GM19463 (cell line): ENCODE results near the gene SAMD7.

Experiments used
- ATAC-seq: cut with Tn5 transposase; IDR thresholded peaks from one replicate; pipeline ENCODE4 v1.9.1; 2021; ENCODE audit warnings: mild to moderate bottlenecking, moderate library complexity; ENCODE audit not compliant: unreplicated experiment

The SAMD7 gene, protein sequence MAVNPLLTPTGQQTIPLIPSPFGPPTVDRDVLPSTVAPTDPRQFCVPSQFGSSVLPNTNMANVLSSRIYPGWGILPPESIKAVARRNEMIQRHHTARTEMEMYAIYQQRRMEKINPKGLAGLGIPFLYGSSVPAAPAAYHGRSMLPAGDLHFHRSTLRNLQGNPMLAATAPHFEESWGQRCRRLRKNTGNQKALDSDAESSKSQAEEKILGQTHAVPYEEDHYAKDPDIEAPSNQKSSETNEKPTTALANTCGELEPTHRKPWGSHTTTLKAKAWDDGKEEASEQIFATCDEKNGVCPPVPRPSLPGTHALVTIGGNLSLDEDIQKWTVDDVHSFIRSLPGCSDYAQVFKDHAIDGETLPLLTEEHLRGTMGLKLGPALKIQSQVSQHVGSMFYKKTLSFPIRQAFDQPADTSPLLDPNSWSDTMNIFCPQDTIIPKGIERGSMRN

DNA sequence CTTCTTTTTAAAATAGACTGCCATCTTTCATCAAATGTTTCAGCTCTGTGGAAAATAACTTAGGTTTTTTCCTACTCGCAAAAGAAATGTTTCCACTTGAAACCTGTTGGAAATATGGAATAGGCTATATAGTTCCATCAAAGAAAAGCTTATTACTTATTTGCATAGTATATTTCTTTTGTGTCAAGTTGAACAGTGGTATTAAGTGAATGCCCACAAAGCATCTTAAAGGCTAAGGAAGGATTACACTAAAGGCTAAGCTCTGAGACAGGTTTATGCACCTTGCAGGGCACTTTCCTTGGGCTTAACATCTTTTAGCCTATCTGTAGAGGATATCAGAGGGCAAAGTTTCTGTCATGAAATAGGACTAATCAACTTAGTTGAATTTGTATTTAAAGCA lies at the start of gene SAMD7:
Gene SAMD7 (plus strand): TSS at position 301 of the 400 bp plus-strand sequence. CDS start 7,927 bp downstream, outside the sequence.
- ATAC-seq = no peak

DNA sequence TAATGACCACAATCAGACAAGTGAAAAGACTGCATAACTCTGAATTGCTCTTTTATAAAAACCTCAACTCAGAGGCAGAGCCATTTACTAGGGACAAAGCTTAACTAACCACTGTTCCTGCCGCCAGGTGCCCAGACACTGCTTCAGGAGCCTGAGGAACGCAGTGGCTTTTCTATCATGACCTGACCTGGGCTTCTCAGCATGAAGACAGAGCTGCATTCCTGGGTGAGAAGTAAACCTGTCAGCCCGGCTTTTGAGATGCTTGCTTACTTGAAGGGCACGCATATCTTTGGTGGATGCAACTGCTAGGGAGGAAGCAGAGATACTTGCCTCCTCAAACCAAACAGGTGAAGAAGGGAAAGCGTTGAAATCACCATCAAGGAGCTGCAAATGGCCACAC lies 49.5 kb upstream of the SAMD7 start:
- ATAC-seq = no peak

DNA sequence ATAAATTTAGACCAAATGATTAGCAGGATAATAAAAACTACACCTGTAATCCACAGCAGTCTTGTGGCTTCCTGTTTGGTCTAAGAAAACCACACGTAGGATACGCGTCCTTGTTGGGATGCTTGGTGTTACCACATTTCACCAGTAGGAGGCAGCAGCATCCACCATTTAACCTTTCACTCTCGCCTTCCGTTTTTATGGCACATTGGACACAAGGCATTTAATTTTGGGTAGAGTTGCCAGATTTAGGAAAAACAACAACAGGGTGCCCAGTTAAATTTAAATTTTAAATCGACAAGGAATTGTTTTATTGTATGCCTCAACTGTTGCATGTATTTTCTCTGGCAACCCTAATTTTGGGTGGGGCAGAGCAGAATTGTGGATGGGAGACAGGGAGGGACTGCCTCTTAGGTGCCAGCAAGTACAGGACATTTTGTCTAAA lies 47.9 kb upstream of the SAMD7 start:
- ATAC-seq = peak; percentile 66

DNA sequence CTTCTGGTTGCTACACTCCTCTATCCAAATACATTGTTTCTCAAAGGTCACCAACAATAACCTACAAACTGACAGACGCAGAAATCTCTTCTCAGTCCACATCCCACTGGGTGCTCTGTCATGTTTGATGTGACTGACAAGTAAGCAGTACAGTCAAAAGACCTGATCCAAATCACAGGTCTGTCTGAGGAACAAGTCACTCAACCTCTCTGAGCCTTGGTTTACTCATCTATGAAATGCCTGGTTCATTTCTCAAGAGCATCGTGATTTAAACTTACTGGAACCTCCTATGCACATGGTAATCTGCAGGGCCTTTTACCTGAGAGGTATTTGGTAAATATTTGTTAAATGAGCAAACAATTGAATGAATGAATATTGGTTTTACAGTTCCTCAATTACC lies 47.1 kb upstream of the SAMD7 start:
- no peak for ATAC-seq

DNA sequence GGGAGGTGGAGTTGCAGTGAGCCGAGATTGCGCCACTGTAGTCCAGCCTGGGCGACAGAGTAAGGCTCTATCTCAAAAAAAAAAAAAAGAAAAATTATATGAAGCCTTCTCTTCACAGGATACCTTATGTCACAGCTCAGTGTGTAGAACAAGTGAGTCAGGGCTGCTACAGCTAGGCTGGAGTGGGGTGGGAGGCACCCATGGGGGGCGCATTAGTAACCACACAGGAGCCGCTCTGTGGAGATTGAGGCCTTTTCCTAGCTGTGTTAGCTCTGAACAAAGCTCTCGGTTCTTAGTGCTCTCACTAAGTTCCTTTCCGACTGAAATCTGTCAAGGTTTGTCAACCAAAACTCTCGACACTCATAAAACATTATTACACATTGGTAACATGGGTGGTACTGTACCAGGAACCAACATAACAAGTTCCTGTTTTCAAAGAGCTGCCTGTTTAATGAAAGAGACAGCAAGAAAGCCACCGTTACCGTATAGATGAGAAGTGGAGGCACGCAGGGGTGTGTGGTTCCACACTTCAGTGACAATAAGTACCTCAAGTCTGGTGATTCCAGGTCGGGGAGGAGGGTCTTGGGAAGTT lies 46.1 kb upstream of the SAMD7 start:
- no peak for ATAC-seq

DNA sequence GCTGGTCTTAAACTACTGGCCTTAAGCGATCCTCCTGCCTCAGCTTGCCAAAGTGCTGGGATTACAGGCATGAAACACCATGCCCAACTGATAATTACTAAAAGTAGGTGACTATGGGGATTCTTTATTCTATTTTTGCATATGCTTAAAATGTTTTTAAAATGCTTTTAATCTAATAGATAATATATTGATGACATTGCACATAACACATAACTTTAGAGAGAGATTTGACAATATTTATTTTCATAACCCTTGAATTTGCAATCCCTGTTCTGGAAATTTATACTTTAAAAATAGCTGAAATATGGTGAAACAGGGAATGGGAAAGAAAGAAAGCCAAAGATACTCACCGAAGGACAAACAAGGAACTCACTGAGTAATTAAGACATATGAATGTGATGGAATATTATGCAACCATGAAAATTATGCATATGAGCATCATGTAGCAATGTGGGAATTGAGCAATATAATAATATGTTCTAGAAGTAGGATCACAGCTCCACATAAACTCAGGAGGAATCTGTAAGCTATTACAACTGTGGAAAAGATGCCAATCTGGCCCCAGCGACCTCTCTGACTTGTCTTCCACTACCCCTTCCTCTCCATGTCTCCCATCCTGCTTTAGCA lies 43.7 kb upstream of the SAMD7 start:
- ATAC-seq = no peak

DNA sequence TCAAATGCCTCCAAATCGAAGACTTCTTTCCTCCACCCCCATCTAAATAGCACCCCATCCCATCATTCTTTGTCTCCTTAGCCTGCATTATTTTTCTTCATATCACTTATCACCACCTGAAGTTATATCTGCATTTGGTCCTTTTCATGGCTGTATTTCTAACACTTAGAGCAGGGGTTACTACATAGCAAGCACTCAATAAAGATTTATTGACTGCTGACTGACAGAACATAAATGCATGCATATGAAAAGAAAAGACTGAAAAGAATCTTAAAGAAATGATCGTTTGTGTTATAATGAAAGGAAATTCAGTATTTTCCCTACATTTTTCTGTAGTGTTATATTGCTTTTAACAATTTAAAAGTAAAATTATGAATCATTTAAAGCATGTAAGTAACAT lies 43.0 kb upstream of the SAMD7 start:
- ATAC-seq = no peak

DNA sequence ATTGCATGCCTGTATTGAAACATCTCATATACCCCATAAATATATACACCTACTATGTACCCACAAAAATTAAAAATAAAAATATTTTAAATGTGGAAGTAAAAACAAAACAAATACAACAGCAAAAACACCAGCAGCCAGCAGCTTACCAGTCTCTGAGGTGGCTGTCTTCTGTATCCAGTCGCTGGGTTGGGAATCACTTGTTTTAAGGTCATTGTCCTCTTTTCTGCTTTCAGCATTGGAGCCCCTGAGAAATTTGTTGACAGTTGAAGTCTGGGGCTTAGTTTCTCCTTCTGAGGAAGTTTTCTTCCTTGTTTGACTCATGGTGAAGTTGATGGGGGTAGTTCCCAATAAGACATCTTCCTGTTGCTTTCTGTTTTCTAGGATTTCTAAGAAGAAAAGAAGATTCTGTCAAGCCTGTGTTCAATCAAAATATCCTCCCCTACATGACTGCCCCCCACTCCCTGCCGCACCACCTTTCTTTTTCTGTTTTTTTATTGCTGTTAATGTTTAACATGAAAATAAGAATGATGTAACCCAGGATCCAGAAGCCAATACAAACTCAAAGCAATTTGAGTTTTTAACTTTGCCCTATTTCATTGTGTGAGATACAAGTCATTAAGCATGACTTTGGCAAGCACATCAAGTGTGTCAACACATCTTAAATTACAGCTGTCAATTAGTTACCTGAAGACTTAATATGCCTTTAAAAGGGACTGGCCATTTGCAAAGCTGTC lies 41.7 kb upstream of the SAMD7 start, which contains the start of gene LRRC31:
Gene LRRC31 (minus strand): TSS at position 452 of the 737 bp plus-strand sequence. CDS start 128 bp downstream, at position 324.
- ATAC-seq = no peak

DNA sequence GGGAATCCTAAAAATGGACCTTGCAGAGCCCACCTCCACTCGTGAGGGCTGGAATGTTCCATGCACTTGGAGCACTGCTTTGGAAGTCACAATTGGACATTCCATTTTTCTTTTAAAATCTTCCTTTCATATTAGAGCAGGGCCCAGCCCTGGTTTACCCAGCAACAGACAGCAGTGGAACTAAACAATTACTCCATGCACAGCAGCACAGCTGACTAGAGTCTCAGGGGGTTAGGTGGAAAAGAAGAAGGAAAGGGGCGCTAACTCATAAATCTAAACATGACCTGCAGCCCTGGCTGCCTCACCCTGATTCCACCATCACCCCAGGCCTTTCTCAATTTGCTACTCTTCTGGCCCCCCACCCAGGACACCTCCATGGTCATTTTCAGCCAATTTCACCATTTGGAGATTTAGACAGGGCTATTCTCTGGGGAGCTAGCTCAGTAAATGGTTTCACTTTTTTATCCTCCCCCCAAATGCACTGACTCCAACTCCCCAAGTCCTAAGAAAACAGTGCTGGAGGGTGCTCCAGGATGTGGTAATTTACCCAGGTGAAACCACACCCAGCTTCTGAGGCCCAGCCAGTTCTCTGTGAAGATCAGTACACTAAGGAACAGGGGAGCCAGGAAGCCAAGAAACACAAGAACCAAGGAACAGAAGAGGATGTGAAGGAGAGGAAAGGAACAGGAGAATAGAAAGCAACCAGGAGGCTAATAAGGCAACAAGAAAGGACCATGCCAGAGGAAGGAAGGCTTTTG lies 40.1 kb upstream of the SAMD7 start:
- no peak for ATAC-seq

DNA sequence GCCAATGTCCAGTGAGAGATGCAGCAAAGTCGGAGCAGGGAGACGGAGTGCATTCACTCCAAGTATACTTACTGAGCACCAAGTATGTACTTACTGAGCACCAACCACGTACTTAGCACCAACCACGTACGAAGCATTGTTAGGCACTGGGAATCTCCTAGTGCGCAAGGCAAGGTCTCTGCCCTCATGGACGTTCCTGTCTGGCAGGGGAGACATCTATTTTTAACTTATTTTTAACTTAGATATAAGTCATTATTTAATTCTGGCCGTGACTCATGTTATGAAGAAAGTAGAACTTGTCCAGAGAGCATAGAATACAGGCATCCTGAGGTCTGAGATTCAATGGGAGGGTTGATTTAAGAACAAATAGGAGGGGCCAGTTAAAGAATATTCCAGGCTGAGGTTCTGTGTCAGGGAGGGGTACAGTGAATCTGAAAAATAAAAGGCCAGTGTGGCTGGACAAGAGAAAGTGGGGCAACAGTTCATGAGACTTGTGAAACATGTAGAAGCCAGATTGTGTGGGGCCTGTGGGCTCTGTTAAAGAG lies 32.3 kb upstream of the SAMD7 start:
- no peak for ATAC-seq

DNA sequence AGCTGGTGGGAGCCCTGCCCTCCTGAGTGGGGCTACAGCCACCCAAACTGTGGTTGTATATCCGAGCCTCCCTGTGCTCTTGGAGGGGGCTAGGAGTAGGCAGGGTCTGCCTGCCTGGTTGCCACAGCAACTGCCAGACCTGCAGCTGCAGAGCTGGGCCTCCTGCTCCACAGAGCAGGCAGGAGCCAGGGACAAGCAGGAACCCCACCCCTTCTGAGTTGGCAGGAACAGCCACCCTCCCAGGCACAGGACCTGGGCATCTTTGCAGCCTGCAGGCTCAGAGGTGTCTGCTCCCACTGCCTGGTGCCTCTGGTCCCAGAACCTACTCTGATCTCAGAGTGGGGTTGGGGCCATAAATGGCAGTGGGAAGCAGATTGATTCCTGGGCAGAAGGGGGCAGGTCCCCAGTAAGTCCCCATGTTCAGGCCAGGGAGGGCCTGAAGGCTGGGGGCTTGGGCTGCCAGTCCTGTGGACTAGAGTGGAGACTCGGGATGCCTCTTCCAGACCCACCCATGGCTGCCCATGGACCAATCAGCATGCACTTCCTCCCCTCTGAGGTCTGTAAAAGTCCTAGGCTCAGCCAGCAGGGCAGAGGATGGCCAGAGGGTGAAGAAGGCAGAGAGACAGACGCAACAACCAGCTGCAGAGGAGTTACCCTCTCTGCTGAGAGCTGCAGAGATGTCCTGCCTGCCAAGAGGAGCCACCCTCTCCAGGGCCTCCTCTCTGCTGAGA lies 31.4 kb upstream of the SAMD7 start:
- ATAC-seq = no peak

DNA sequence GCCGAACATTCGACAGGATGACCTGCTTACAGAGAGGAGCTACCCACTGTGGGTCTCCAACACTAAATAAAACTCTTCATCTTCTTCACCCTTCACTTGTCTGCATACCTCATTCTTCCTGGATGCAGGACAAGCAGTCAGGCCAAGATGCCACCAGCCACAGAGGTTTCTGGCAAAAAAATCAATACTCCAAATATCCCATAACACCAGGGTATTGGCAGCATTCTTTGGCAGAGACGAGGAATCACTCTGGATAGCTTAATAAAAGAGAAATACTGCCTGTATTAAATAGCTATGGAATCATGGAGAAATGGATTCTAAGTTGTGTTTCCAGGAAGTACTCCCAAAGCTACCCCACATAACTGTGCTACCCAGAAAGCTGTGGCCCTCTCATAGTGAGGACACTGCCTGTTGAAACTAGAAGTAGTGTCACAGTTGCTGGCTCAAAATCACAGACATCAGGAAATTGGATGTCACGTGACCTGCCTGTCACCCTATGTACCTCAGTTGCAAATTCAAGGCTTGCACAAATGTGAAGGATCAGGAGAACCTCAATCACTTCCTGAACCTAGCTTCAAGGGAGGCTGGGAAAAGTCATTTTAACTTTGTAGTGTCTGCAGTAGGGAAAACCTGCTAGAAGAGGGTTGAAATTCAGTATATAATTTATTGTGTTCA lies 30.7 kb upstream of the SAMD7 start:
- no peak for ATAC-seq

DNA sequence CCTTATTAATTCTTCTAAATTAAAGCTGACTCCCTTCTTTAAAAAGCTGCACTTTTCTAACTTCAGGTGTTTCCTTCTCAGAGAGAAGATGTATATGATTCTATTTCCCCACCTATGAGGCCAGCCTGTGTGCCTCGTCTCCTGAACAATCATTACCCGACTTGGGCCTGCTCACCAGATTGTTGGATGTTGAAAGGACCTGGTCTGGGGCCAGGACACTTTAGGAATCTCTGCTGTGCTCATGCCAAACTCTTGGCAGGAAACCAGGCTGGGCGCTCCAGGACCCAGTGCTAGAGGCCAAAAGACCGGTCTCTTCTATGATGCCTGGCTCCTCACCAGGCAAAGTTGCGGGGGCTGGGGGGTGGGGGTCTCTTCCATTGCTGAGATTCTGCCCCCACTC lies 24.7 kb upstream of the SAMD7 start:
- no peak for ATAC-seq

DNA sequence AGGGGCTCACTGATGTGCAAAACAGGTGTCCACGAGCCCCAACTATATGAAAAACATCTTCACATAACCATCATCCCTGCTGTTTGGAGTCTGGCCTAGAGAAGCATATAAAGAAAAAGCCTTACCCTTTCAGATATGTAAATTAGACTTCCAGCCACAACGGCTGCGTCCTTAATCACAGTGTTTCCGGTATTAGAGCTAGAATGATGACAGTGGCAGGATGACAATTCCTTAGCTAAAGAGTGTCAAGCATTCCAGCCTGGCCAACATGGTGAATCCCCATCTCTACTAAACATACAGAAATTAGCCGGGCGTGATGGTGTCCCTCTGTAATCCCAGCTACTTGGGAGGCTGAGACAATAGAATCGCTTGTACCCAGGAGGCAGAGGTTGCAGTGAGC lies 19.5 kb upstream of the SAMD7 start:
- no peak for ATAC-seq

DNA sequence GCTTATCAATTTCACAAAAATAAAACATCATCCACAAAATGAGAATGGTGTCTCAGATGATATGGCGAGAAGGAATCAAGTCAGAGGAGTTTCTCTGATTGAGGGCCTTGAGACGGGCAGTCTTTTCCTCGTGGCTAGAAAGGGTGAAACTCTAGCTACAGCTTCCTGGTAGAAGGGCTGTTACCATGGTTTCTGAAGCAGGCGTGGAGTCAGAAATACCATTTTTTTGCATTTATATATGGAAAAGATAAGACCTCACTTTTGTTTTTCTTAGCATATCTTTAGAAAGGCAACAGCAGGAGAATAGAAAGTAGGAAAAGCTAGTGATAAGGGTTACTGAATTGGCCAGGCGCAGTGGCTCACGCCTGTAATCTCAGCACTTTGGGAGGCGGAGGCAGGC lies 17.3 kb upstream of the SAMD7 start:
- ATAC-seq = no peak

DNA sequence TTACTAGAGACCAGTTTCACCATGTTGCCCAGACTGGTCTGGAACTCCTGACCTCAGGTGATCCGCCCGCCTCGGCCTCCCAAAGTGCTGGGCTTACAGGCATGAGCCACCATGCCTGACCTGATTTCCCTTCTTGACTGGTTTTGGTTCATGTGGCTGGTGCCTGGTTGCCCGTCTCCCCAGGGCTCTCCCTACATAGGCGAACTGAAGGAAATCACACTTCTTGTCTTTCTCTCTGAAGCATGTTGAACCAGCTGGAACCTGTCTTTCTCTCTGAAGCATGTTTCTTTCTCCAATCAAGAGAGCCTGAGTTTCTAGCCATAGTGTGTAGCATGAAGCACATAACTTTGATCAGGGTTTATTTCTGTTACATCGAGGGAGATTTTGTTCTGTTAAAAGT lies 16.3 kb upstream of the SAMD7 start:
- no peak for ATAC-seq

DNA sequence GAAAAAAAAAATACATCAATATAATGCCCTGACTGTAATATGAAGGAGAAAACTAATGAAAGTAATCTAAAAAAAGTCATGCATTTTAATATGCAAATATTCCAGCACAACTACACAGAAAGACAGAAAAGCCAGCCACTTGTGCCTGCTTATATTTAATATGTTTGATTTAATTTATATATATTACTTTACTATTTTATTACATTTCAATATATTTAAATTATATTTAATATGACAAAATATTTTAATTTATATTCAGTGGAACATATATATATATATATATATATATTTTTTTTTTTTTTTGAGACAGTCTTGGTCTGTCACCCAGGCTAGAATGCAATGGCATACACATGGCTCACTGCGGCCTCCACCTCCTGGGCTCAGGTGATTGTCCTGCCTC lies 14.1 kb upstream of the SAMD7 start:
- ATAC-seq = no peak

DNA sequence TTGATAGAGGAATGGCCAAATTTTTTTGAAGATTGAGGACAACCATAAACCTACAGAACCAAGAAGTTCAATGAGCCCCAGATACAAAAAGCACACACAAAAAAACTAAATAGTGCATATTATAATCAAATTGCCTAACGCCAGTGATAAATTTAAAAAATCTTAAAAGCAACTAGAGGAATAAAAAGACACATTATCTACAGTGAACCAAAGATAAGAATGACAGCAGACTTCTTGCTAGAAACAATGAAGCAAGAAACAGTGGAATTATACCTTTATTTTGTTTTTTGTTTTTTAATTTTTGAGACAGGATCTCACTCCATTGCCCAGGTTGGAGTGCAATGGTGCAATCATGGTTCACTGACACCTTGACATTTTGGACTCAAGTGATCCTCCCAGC lies 9.9 kb upstream of the SAMD7 start:
- no peak for ATAC-seq

DNA sequence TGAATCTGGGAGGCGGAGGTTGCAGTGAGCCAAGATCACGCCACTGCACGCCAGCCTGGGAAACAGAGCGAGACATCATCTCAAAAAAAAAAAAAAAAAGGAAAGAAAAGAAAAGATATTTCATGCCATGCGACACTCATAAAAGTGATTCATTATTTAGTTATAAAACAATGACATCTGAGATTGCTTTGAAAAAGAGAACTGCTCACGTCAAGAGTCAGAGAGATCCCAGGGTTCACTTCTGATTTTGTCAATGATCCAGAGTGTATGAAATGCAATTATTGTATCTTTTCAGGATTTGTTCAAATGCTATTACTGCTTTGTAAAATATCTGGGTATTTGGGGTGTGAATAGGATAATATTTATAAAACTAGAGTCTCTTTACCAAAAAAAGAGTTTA lies 6.0 kb upstream of the SAMD7 start:
- ATAC-seq = no peak
